H9 (cell line): Measurements from ENCODE around the gene TTC3. TPM values are rescaled to one million over a fixed set of nuclear protein-coding genes. Genes with fewer than 3 reads are reported as not detected.

ENCODE experiments used
- DNase-seq: peaks from one replicate; pipeline ENCODE4 v3.0.0-alpha.2; 2017
- H2AFZ ChIP-seq: one replicate; pipeline ENCODE4 v1.6.1; 2013; ENCODE audit warnings: mild to moderate bottlenecking, low read length, control low read depth, moderate library complexity
- H2AK5ac ChIP-seq: 2 replicates; pipeline ENCODE4 v1.6.1; 2013; ENCODE audit warnings: low read length, control low read depth, mixed read lengths; ENCODE audit not compliant: insufficient read length
- H2BK120ac ChIP-seq: one replicate; pipeline ENCODE4 v1.6.1; 2013; ENCODE audit warnings: low read depth, mild to moderate bottlenecking, low read length, control low read depth, inconsistent platforms; ENCODE audit not compliant: poor library complexity, severe bottlenecking
- H2BK12ac ChIP-seq: 2 replicates; pipeline ENCODE4 v1.6.1; 2013; ENCODE audit warnings: low read length, control low read depth, mixed read lengths, low read depth; ENCODE audit not compliant: insufficient read length
- H2BK15ac ChIP-seq: 2 replicates; pipeline ENCODE4 v1.6.1; 2013; ENCODE audit warnings: low read depth, low read length, control low read depth
- H2BK20ac ChIP-seq: one replicate; pipeline ENCODE4 v1.6.1; 2013; ENCODE audit warnings: low read depth, mild to moderate bottlenecking, low read length, control low read depth, inconsistent platforms; ENCODE audit not compliant: poor library complexity, severe bottlenecking
- H2BK5ac ChIP-seq: 2 replicates; pipeline ENCODE4 v1.6.1; 2013; ENCODE audit warnings: low read length, control low read depth, mixed read lengths; ENCODE audit not compliant: insufficient read length
- H3K14ac ChIP-seq: 2 replicates; pipeline ENCODE4 v1.6.1; 2013; ENCODE audit warnings: low read length, control low read depth; ENCODE audit not compliant: insufficient read depth
- H3K18ac ChIP-seq: 2 replicates; pipeline ENCODE4 v1.6.1; 2013; ENCODE audit warnings: low read depth, mild to moderate bottlenecking, mixed read lengths, low read length, control low read depth; ENCODE audit not compliant: insufficient read length
- H3K23ac ChIP-seq: 2 replicates; pipeline ENCODE4 v1.6.1; 2013; ENCODE audit warnings: low read length, control low read depth, mixed read lengths, low read depth; ENCODE audit not compliant: insufficient read length
- H3K23me2 ChIP-seq: 2 replicates; pipeline ENCODE4 v1.6.1; 2013; ENCODE audit warnings: low read depth, mild to moderate bottlenecking, mixed read lengths, low read length, control low read depth; ENCODE audit not compliant: insufficient read length, poor library complexity, severe bottlenecking
- H3K27ac ChIP-seq: 2 replicates; pipeline ENCODE4 v1.5.1; 2013; ENCODE audit warnings: low read length, control low read depth, mixed read lengths, low read depth; ENCODE audit not compliant: insufficient read length
- H3K27me3 ChIP-seq: 2 replicates; pipeline ENCODE4 v1.6.1; 2013; ENCODE audit warnings: low read length, control low read depth, inconsistent platforms; ENCODE audit not compliant: insufficient read depth
- H3K4ac ChIP-seq: 2 replicates; pipeline ENCODE4 v1.6.1; 2013; ENCODE audit warnings: low read depth, mild to moderate bottlenecking, control low read depth, inconsistent platforms, low read length, moderate library complexity
- H3K4me1 ChIP-seq: 2 replicates; pipeline ENCODE4 v1.6.1; 2013; ENCODE audit warnings: low read length, control low read depth, inconsistent platforms; ENCODE audit not compliant: insufficient read depth
- H3K4me2 ChIP-seq: 2 replicates; pipeline ENCODE4 v1.6.1; 2013; ENCODE audit warnings: low read length, control low read depth, mixed read lengths; ENCODE audit not compliant: insufficient read length, insufficient read depth
- H3K56ac ChIP-seq: 2 replicates; pipeline ENCODE4 v1.6.1; 2013; ENCODE audit warnings: low read depth, mild to moderate bottlenecking, mixed read lengths, low read length, control low read depth; ENCODE audit not compliant: insufficient read length
- H3K79me1 ChIP-seq: 2 replicates; pipeline ENCODE4 v1.6.1; 2013; ENCODE audit warnings: low read depth, mild to moderate bottlenecking, moderate library complexity, low read length, control low read depth, inconsistent platforms; ENCODE audit not compliant: insufficient read depth, poor library complexity, severe bottlenecking
- H3K79me2 ChIP-seq: 2 replicates; pipeline ENCODE4 v1.6.1; 2013; ENCODE audit warnings: low read length, control low read depth, inconsistent platforms; ENCODE audit not compliant: insufficient read depth
- H3K9ac ChIP-seq: 2 replicates; pipeline ENCODE4 v1.6.1; 2013; ENCODE audit warnings: low read length, control low read depth, mixed read lengths; ENCODE audit not compliant: insufficient read length; ENCODE audit errors: extremely low read depth
- H3K9me3 ChIP-seq: one replicate; pipeline ENCODE4 v1.6.1; 2013; ENCODE audit warnings: low read depth, low read length, inconsistent platforms; ENCODE audit not compliant: control insufficient read depth
- H3T11ph ChIP-seq: one replicate; pipeline ENCODE4 v1.6.1; 2013; ENCODE audit warnings: mild to moderate bottlenecking, low read length, control low read depth, inconsistent platforms
- H4K20me1 ChIP-seq: one replicate; pipeline ENCODE4 v1.6.1; 2013; ENCODE audit not compliant: control insufficient read depth, insufficient read length, insufficient read depth
- H4K5ac ChIP-seq: 2 replicates; pipeline ENCODE4 v1.6.1; 2013; ENCODE audit warnings: low read depth, mild to moderate bottlenecking, mixed read lengths, low read length, control low read depth; ENCODE audit not compliant: insufficient read length
- H4K8ac ChIP-seq: replicated peaks from 2 replicates; pipeline ENCODE4 v1.6.1; 2013; ENCODE audit warnings: low read length, control low read depth, mixed read lengths, low read depth; ENCODE audit not compliant: insufficient read length
- H4K91ac ChIP-seq: 2 replicates; pipeline ENCODE4 v1.6.1; 2013; ENCODE audit warnings: low read depth, mild to moderate bottlenecking, moderate library complexity, mixed read lengths, low read length, control low read depth; ENCODE audit not compliant: insufficient read length
- H3K27ac Mint-ChIP-seq, 3 experiments: 2 replicates in 2 of 3; 3 replicates in 1 of 3; pipeline ENCODE4 v1.8.0; 2020 to 2021; ENCODE audit warnings: mixed read lengths in 3 of 3, mild to moderate bottlenecking in 1 of 3, moderate library complexity in 1 of 3
- H3K27me3 Mint-ChIP-seq: 2 replicates; pipeline ENCODE4 v1.8.0; 2021; ENCODE audit warnings: low read depth, mild to moderate bottlenecking, moderate library complexity, mixed read lengths
- H3K36me3 Mint-ChIP-seq, 3 experiments: 2 replicates in 2 of 3; 3 replicates in 1 of 3; pipeline ENCODE4 v1.8.0; 2020 to 2021; ENCODE audit warnings: low read depth in 3 of 3, mixed read lengths in 3 of 3; ENCODE audit not compliant: insufficient read depth in 1 of 3
- H3K4me1 Mint-ChIP-seq, 2 experiments: 2 replicates each; pipeline ENCODE4 v1.8.0; 2020; ENCODE audit warnings: mixed read lengths in 2 of 2
- H3K4me3 Mint-ChIP-seq, 2 experiments: 2 replicates in 1 of 2; 3 replicates in 1 of 2; pipeline ENCODE4 v1.8.0; 2020 to 2021; ENCODE audit warnings: mild to moderate bottlenecking in 2 of 2, mixed read lengths in 2 of 2, moderate library complexity in 1 of 2
- H3K9me3 Mint-ChIP-seq, 2 experiments: 2 replicates in 1 of 2; 3 replicates in 1 of 2; pipeline ENCODE4 v1.8.0; 2020; ENCODE audit warnings: mild to moderate bottlenecking in 2 of 2, mixed read lengths in 2 of 2, moderate library complexity in 1 of 2
- CTCF ChIP-seq: fragments of 200-600 bp; sonication (generic); conservative IDR thresholded peaks from 3 replicates; pipeline ENCODE4 v1.8.0; 2021; ENCODE audit warnings: antibody characterized with exemption, mild to moderate bottlenecking
- WGBS: extraction: QIAGEN DNeasy Blood & Tissue Kit; methylation state at CpG from one replicate; pipeline ENCODE4 v1.1.7; 2013; ENCODE audit warnings: missing lambda C conversion rate, low lambda C conversion rate, mixed read lengths; ENCODE audit not compliant: insufficient read length; ENCODE audit errors: extremely low coverage; 5-methylcytosine and 5-hydroxymethylcytosine counted together
- total RNA-seq: library from RNA; stranded (reverse); gene quantifications from 2 replicates; pipeline ENCODE4 v1.2.1, GENCODE V29; 2021

Gene TTC3
- total RNA-seq, 1 experiment from 2014 or later: 46.5 TPM

GRCh38 chr21:37045556-37045955 is 27.5 kb upstream of the TTC3 start:
- WGBS: no CpG with 5 or more reads among the region's 6 CpGs
- Histone ChIP-seq H3K9me3 (no peaks in the 10 kb centered on the region), H2BK5ac (no peak overlapping the region), H3K23ac (no peak overlapping the region), H2BK20ac (no peak overlapping the region), H3K27me3 (no peaks in the 10 kb centered on the region; the same call in 1 of the 2 replicates), H3K79me1 (no peaks in the 10 kb centered on the region), H3K14ac (no peak overlapping the region), H3K18ac (no peak overlapping the region), H4K91ac (no peak overlapping the region), H3K4ac (no peak overlapping the region), H3K56ac (no peak overlapping the region), H3K79me2 (no peaks in the 10 kb centered on the region), H2BK120ac (no peak overlapping the region), H3K4me1 (peaks cover 2% of the 10 kb centered on the region; the same call in 1 of the 2 replicates), H3K4me2 (no peak overlapping the region), H4K20me1 (no peaks in the 10 kb centered on the region), H3K23me2 (no peaks in the 10 kb centered on the region), H2BK15ac (no peak overlapping the region), H4K8ac (no peak overlapping the region), H2AK5ac (no peak overlapping the region), H3K9ac (no peak overlapping the region), H2AFZ (no peak overlapping the region), H4K5ac (no peak overlapping the region), H3T11ph (no peak overlapping the region), H3K27ac (no peak overlapping the region), H2BK12ac (no peak overlapping the region)
- Mint-ChIP-seq H3K9me3 (no peaks in the 10 kb centered on the region; a peak in 2 of 5 replicates), H3K4me1 (peaks cover 32 to 48% of the 10 kb centered on the region in 2 experiments), H3K4me3 (no peak overlapping the region), H3K27ac (no peak overlapping the region), H3K27me3 (peaks cover 98% of the 10 kb centered on the region), H3K36me3 (no peaks in the 10 kb centered on the region; a peak in 1 of 7 replicates)
- no peak for TF ChIP-seq CTCF
- no peak for DNase-seq
